ENCODE results near the gene GOLGA2.
"Not testable (repeated sequence)": the region's sequence is repeated elsewhere in the genome, so short reads cannot be mapped to it uniquely, and the experiment has no call there.

Gene GOLGA2

GRCh38 chr9:128232528-128233428, 43.0 kb downstream of the GOLGA2 start:
- DNase-seq, result no peak

GRCh38 chr9:128231638-128232527, 43.9 kb downstream of the GOLGA2 start:
- DNase-seq, result no peak

GRCh38 chr9:128230897-128231296, 44.9 kb downstream of the GOLGA2 start:
- not testable (repeated sequence) for DNase-seq

GRCh38 chr9:128226412-128226801, 49.4 kb downstream of the GOLGA2 start:
- DNase-seq, result no peak

- DNase-seq, result no peak
Observed at GRCh38 chr9:128225770-128226411, 49.9 kb downstream of the GOLGA2 start.

GRCh38 chr9:128224877-128225276, 50.9 kb downstream of the GOLGA2 start:
- DNase-seq, result no peak

GRCh38 chr9:128222880-128223670, 52.7 kb downstream of the GOLGA2 start:
- DNase-seq, result no peak

- no peak for DNase-seq
Observed at GRCh38 chr9:128222026-128222425, 53.8 kb downstream of the GOLGA2 start.

- no peak for DNase-seq
Observed at GRCh38 chr9:128219831-128220230, 56.0 kb downstream of the GOLGA2 start.

- DNase-seq, result peak; percentile 97
Observed at GRCh38 chr9:128218518-128219389, 57.1 kb downstream of the GOLGA2 start.

- DNase-seq, result no peak
Observed at GRCh38 chr9:128218172-128218517, 57.7 kb downstream of the GOLGA2 start.

GRCh38 chr9:128216781-128217553, 58.8 kb downstream of the GOLGA2 start:
- DNase-seq, result no peak

- DNase-seq, result no peak
Observed at GRCh38 chr9:128215491-128216409, 60.1 kb downstream of the GOLGA2 start.

GRCh38 chr9:128214571-128215490, 61.0 kb downstream of the GOLGA2 start:
- no peak for DNase-seq

GRCh38 chr9:128213746-128214497, 61.9 kb downstream of the GOLGA2 start:
- no peak for DNase-seq

GRCh38 chr9:128211981-128212281, 63.9 kb downstream of the GOLGA2 start:
- no peak for DNase-seq

- DNase-seq, result no peak
Observed at GRCh38 chr9:128211186-128211980, 64.4 kb downstream of the GOLGA2 start.

Data from NCI-H69 (cell line).